ENCODE results near the gene SMIM28.
A peak's percentile ranks its signal among the peaks of the same experiment; 100 is the strongest.

Gene SMIM28

DNA sequence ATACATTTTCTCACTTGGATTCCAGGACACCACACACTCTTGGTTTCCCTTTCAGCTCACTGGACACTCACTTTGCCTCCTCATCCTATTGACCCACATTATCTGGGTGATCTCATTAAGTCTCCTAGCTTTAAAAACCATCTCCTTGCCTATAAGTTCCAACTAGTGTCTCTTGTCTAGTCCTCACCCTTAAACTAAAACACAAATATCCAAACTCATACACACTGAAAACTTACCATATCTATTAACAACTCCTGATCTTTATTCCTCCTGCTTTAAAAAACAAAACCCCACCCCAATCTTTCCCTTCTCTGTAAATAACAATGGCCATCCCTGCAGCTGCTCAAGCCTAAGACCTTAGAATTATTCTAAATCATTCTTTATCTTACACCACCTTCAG is 3.5 kb upstream of the SMIM28 start:
- DNase-seq (no peak), ATAC-seq (no peak)

DNA sequence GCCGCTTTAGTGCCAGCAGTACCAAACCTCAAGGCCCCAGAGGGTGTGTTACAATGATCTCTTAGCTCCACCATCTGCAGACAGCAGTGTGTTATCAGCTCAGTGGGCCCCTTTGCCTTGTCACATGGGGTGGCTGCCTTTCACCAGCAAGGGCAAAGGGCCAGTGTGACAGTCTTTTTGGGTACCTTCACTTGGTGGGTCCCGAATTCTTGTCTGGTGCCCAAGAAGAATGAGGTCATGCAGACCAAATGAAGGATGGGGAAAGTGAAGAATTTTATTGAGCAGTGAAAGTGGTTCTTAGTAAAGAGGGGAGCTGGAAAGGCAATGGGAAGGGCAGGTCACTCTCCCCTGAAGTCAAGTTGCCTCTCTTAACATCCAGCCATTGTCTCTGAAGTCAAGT is 2.9 kb upstream of the SMIM28 start:
- ATAC-seq (no peak), DNase-seq (no peak)

DNA sequence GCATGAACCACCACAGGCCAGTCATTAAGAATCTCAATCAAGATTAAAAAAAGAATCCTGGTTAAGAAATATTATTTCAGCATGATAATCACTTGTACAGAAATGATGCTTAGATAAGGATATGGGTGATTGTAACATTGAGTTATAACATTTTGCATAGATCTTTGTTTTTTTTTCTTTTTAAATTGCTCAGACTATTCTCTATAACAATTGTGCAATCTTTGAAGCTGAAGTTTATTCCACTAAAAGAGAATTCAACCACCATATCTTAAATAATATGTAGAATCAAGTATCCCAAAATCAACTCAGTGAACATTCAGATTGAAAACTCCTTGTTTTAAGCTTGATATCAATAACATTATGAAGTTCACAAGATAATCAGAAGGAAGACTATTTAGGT is 663 bp upstream of the SMIM28 start:
- ATAC-seq (no peak), DNase-seq (no peak)

DNA sequence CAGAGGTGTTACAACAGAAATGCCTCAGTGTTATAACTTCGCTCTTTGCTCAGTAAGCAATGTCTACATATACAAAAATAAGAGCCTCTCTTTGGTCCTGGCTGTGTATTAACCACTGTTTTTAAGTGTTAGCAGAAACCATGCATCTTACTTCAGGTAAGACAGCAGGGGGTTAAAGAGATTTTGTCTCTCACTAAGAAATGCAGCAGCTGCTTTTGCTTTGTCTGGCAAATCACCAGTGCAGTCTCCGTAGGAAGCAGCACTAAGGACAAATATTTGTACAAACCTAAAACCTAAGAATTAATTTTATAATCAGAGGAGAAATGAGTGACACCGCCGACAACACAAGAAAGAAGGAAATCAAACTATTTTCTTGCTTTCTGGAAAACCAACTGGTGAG is 758 bp downstream of the SMIM28 start:
- DNase-seq = no peak
- ATAC-seq = no peak

DNA sequence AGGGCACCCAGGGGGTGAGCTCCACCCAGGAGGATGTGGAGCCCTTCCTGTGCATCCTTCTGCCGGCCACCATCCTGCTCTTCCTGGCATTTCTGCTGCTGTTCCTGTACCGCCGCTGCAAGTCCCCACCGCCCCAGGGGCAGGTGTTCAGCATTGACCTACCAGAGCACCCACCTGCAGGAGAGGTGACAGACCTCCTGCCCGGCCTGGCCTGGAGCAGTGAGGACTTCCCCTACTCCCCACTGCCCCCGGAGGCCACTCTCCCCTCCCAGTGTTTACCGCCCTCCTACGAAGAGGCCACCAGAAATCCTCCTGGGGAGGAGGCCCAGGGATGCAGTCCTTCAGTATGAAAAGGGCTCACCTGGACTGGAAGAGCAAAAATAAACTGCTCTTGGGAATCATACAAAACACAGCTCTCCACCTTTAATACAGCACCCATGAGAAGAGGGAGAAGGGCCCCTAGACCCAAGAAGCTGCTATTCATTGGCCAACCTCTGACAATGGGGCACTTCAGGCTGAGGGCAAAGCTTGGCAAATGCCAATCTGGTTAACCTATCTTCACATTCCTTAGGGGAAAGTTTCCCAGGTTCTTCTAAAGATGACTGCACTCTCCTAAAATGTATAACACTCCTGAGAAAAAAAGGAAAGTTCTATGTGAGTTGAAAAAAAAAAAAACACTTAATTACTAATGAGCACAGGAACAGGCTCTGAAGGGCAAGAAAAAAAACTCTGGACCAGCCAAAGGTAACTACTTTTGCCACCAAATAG is 5.0 kb downstream of the SMIM28 start:
- no peak for DNase-seq
- ATAC-seq = no peak

DNA sequence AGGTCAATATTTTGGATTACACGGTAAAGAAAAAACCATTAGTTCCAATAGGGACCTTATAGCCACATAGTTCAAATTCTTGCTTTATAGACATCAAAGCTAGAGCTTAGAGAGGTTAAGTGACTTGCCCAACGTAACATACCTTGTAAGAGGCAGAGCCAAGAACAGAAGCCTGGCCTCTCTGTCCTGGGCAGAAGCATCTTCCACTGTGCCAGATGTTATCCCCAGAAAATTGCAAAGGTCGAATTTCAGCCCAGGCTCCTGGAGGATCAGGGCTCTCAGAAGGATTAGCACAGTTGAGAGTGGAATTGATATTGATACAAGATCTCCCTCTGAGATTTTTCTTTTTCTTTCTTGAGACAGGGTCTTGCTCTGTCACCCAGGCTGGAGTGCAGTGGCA is 6.1 kb downstream of the SMIM28 start:
- ATAC-seq (no peak), DNase-seq (no peak)

DNA sequence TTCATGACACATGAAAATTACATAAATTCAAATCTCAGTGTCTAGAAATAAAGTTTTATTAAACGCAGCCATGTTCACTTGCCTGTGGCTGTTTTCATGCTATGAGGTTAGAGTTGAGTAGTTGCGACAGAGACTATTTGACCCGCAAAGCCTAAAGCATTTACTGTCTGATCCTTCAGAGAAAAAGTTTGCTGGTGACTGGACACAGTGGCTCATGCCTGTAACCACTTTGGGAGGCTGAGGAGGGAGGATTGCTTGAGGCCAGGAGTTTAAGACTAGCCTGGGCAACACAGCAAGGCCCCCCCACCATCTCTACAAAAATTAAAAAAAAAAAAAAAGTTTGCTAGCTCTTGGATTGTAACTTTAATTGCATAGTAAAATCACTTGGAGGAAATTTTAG is 9.2 kb downstream of the SMIM28 start:
- DNase-seq = no peak
- no peak for ATAC-seq

DNA sequence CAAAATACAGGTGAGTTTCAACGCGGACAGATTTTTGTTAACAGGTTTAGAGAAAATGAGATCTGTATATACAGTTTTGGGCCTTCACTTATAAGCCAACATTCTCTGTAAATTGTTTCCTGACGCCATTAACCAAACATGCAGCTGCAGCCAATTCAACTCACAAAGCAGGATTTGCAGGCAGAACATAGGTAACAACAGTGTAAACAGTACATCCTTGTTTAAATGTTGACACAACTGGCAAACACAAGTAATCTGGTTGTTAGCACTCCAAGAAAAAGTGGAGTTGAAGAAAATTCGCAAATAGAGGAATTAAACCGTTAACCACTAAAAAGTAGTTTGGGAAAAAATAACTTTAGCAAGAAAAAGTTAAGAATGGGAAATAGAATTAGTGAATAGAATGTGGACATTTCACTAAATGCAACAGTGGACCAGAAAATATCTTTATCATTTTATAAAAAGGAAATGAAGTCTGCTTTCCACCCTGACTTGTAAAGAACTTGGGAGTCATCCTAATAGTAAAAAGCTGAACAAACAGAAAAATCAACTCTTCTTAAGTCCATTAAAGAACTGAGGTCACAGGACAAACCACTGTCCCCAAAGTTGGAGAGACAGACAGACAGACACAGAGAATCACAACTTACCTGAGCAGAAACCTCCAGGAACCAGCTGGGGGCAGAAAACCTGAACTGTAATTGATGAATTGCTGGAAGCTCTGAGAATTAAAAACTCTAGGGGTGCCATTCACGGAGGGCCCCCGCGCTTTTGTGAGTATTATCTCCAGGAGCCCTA is 10.1 kb downstream of the SMIM28 start:
- DNase-seq (no peak), ATAC-seq (no peak)

DNA sequence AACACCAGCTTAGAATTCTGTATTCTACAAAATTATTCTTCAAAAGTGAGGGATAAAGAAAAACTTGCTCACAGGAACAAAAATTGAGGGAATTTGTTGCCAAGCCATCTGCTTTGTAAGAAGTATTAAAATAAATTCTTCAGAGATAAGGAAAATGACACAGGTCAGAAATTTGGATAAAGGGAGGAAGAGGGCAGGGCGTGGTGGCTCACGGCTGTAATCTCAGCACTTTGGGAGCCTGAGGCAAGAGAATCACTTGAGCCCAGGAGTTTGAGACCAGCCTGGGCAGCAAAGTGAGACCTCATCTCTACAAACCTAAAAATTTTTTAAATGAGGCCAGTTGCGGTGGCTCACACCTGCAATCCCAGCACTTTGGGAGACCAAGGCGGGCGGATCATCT is 11.8 kb downstream of the SMIM28 start:
- no peak for DNase-seq
- no peak for ATAC-seq

DNA sequence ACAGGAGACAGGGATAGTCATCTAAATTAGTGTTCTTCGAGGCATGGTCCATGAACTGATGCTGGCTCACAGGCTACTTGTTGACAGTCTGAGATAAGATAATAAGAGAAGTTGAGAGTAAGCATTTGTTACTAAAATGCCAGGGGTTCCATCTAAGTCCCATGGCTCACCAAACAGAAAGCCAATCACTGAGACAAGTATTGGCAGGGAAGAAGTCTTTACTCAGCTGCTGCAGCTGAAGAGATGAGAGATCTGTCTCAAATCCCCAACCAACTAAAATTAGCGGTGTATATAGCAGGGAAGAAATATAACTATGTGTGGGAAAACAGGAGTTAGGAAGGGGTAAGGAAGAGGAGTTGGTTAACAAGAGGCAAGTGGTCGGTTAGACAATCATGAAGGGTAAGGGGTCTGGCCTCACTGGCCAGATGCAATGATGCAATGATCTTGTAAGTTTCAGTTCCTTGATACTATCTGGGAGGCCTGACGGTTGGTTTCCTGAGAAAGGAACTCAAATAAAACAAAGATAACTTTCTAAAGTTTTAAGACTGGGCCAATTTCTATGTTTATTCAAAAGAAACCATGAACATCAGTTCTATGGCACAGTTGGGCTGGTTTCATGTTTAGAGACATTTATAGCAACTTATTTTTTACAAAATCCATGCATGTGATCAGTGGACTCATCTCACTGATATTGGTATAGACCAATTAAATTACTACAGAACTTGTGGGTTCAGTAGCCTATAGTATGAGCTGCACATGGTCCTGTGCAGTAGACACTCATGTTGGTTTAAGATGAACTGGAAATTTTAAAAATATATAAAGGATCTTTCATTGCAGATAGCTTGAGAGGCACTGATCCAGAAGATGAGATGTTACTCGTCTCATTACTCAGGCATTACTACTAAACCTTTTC is 16.4 kb downstream of the SMIM28 start:
- no peak for DNase-seq
- ATAC-seq = no peak

DNA sequence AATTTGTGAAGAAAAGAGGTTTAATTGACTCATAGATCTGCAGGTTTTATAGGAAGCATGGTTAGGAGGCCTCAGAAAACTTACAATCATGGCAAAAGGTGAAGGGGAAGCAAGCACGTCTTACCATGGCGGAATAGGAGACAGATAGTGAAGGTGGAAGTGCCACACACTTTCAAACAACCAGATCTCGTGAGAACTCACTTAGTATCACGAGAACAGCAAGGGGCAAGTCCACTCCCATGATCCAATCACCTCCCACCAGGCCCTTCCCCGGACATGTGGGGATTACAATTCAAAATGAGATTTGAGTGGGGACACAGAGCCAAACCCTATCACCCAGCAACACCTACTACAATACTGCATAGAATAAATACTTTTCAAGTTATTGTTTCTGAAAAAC is 19.0 kb downstream of the SMIM28 start:
- no peak for DNase-seq
- no peak for ATAC-seq

DNA sequence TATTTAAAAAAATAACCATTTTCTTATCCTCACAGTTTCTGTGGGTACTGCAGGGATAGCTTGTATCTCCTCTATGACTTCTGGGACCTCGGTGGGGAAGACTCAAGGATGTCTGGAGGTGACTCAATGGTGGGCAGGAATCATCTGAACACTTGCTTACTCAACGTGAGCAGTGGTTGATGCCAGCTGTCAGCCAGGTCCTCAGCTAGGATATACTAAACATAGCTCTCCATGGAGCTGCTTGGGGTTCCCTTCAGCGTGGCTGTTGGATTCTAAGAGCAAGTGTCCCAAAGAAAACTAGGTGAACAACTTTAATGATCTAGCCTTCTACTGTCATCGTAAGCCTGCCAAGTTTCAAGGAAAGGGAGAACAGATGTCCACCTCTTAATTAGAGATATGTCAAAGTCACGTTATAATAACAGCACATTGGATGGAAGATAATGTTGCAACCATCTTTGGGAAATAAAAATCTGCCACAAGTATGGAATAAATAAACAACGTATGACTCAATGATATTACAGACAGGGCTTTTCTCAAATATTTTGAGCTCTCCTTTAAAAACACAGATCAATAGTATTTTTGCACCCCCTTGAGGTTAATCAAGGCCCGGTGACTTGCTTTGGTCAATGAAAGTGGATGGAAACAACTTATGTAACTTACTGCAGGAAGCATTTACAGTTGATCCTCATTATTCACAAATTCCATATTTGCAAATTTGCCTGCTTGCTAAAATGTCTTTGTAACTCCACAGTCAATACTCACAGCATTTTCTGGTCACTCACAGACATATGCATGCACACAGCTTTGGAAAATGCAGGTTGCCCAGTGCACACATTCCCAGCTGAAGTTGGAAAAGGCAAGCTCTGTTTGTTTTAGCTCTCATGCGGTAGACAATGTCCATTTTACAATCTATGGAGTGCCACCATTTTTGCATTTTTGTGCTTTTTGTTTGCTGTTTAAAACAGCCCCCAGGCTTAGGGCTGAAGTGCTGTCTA is 19.7 kb downstream of the SMIM28 start:
- no peak for ATAC-seq

DNA sequence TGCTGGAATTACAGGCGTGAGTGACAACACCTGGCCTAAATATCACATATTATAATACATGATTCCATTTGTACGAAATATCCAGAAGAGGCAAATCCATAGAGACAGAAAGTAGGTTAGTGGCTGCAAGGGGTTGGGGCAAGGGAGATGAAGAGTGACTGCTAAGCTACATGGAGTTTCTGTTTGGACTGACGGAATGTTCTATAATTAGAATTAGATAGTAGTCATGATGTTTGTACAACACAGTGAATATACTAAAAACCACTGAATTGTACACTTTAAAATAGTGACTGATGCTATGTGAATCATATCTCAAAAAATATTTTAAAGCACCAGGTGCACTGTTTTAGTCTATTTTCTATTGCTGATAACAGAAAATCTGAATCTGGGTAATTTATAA is 22.6 kb downstream of the SMIM28 start:
- ATAC-seq (no peak), DNase-seq (no peak)

More for the DNA sequence above, 19.7 kb downstream of the SMIM28 start:
- DNase-seq = no peak

DNA sequence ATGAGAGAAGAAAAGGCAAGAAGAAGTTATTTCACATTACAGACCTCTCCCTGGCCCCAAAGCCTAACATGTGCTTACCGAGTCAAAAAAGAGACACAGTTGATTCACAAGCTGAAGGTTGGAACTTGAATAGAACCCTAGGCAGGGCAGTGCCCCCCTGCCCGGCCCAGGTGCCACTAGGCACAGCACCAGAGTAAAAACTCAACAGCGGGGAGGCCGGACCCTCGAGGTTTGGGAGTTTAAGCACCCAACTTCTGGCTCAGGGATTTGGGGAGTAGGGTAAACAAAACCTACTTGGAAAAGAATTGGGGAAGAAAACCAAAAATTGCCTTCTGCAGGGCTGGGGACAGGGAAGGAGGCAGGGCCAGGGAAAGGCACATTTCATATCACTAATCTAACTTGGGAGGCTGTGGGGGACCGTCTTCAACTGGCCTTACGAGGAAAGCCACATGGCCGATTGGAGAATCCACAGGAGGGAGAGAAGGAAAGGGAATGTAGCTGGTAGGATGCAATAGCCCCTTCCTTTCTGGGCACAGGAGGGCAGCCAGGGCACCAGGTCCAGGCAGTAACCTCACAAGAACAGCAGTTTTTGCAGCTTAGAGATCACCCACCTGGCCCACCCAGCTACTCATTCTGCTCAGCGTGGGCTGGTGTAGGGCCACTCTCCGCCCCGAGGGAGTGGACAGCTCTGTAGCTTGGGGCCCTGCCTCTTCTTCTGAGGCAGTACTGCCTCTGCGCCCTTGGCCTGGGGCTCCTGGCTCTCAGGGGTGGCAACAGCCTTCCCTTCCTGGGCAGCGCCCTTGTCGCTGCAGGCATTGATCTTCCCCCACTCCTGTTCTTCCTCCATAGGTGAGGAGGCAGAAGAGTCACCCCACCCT is 24.5 kb downstream of the SMIM28 start:
- ATAC-seq (no peak), DNase-seq (no peak)

DNA sequence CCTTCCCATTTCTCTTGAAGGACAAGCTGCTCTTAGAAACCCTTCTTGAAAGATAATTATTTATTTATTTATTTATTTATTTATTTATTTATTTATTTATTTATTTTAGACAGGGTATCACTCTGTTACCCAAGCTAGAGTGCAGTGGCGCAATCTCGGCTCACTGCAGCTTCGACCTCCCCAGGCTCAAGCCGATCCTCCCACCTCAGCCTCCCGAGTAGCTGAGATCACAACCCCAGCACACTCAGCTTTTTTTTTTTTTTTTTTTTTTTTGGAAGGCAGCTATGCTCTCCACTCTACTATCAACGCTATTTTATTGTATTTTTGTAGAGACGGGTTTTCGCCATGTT is 25.1 kb downstream of the SMIM28 start:
- DNase-seq (no peak), ATAC-seq (no peak)

DNA sequence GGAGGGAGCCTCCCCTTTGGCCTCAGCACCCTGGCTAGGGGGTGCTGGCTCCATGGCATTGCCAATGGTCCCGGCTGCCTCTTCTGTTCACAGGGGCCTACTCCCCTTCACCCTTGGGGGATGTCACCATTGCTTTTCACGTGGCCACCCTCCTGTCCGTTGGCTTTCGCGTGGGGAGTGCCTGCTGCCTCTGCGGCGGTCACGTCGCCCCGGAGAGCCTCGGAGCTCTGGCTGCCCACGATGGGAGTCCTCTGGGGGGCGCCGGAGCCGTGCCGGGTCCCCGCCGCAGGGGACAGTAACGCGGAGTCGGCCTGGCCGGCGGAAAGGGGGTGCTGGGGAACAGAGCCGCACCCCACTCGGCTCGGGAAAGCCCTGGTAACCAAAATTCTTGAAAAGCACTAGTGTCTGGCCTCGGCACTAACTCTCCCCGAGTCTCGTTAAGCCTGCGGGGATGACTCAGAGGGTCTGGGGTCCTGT is 25.7 kb downstream of the SMIM28 start:
- ATAC-seq (peak; percentile 20), DNase-seq (peak; percentile 59)

DNA sequence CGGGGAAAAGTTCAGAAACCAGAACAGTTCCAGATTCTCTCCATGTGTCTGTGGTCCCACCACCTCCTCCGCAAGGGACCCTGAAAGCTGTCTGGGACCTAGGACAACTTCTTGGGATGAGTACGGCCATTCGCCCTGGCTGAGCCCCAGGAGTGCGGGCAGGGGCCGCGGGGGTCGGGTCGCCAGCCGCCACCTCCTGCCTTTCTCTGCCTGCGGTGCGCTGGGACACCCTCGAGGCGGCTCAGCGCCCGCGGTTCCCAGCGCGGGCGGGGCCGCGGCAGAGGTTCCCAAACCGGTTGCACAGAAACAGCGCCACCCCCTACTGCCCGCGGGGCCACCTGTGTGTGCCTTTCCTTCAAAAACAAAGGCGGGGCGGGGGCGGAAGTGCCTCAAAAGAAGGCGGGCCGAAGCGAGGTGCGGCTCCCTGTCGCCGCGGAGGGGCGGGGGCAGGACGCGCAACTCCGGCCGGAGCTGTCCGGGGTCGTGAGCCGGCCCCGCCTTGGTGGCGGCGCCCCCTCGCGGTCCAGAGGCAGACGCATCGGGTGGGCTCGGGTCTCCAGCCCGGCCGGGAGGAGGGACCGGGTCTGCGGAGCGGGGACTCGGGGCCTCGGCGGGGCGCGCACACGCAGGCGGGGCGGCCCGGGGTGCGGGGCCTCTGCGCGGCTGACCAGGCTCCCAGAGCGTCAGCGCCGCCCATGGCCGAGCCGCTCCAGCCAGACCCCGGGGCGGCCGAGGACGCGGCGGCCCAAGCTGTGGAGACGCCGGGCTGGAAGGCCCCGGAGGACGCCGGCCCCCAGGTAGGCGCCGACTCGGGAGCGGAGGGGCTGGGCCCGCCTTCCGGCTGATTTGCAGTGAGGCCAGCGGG is 26.3 kb downstream of the SMIM28 start, which contains the start of gene HEBP2:
HEBP2 (plus strand) TSS at position 423 of the 865 bp plus-strand sequence; CDS start at position 696, 273 bp downstream.
- ATAC-seq (peak; percentile 86), DNase-seq (peak; percentile 93)

DNA sequence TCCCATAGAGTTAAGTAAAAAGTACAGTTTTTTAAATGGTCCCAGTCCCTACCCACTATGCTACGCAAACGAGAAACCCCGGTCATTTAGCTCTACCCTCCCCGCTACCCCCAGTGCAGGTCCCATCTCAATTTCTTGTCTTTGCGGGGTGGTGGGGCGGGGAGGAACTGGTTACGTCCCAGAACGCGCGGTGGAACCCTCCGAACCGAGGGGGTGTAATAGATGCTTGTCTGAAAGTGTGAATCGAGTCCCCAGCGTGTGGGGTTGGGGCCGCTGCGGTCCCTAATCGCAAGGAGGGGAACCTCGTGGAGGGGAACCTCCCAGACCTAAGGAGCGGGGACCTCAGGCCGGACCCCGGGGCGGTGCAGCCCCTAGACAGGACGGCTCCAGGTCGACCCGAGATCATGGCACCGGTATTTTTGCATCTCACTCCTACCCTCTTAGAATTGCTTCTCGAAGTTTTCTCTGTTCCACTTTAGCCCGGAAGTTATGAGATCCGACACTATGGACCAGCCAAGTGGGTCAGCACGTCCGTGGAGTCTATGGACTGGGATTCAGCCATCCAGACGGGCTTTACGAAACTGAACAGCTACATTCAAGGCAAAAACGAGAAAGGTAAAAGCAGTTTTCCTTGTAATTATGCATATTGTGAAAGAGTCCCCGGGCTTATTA is 27.1 kb downstream of the SMIM28 start:
- DNase-seq = peak; percentile 30

More for the DNA sequence above, 27.1 kb downstream of the SMIM28 start:
- ATAC-seq = peak; percentile 2

Data from stimulated activated naive CD8-positive, alpha-beta T cell treated with anti-CD3 and anti-CD28 coated beads, Interleukin-15, Interleukin-2, amounts not matched to agents 100 U/mL and 50 U/mL, for 24 hours (primary cell).